Activated CD8-positive, alpha-beta T cell treated with anti-CD3 and anti-CD28 coated beads, Interleukin-2, amount 10 ng/mL, durations not matched to agents 7 days and 5 days (primary cell): ENCODE results near the gene GRIP1. TPM values are rescaled to one million over a fixed set of nuclear protein-coding genes. Genes with fewer than 3 reads are reported as not detected.

Experiments used
- ATAC-seq: fragments of 150-1000 bp; cut with Tn5 transposase; one replicate; pipeline ENCODE4 v1.10.0; 2021; ENCODE audit warnings: moderate library complexity
- CTCF ChIA-PET: fragments of 350-600 bp; sonication (Branson Sonifier 250); formaldehyde crosslinking; loops from one replicate; lab custom pipeline; 2021; ENCODE audit warnings: antibody characterized with exemption; lab: Charles Lee
- POLR2A ChIA-PET: fragments of 350-600 bp; sonication (Branson Sonifier 250); formaldehyde crosslinking; loops from one replicate; lab custom pipeline; 2021; ENCODE audit warnings: antibody characterized with exemption; lab: Charles Lee
- DNase-seq: peaks from one replicate; pipeline ENCODE4 v3.0.0-alpha.2; 2020
- H3K27ac Mint-ChIP-seq: one replicate; pipeline ENCODE4 v1.8.0; 2021; ENCODE audit warnings: mild to moderate bottlenecking, mixed read lengths
- H3K27me3 Mint-ChIP-seq: one replicate; pipeline ENCODE4 v1.8.0; 2021; ENCODE audit warnings: low read depth, mixed read lengths
- H3K36me3 Mint-ChIP-seq: one replicate; pipeline ENCODE4 v1.8.0; 2021; ENCODE audit warnings: low read depth, mixed read lengths
- H3K4me1 Mint-ChIP-seq: one replicate; pipeline ENCODE4 v1.8.0; 2021; ENCODE audit warnings: low read depth, mixed read lengths
- H3K4me3 Mint-ChIP-seq: one replicate; pipeline ENCODE4 v1.8.0; 2021; ENCODE audit warnings: mild to moderate bottlenecking, mixed read lengths
- H3K9me3 Mint-ChIP-seq: one replicate; pipeline ENCODE4 v1.8.0; 2022; ENCODE audit warnings: mixed read lengths; ENCODE audit not compliant: insufficient read depth
- total RNA-seq, 2 experiments: library from RNA; stranded (reverse); gene quantifications; one replicate each; pipeline ENCODE4 v1.2.3, GENCODE V29; 2021

The GRIP1 gene
- total RNA-seq, 2 experiments from 2014 or later, result 0.29 to 0.55 TPM

GRCh38 chr12:66607147-66607546, 71.7 kb downstream of the GRIP1 start:
- DNase-seq (no peak), ATAC-seq (no peak)
- no peaks in the 10 kb centered on the region for H3K36me3 Mint-ChIP-seq
- H3K27me3 Mint-ChIP-seq, result peaks cover 6% of the 10 kb centered on the region
- H3K9me3 Mint-ChIP-seq, result no peaks in the 10 kb centered on the region
- H3K27ac Mint-ChIP-seq, result no peak overlapping the region
- ChIA-PET CTCF (no interaction called here), POLR2A (no interaction called here)
- no peak overlapping the region for H3K4me3 Mint-ChIP-seq
- H3K4me1 Mint-ChIP-seq, result no peaks in the 10 kb centered on the region

GRCh38 chr12:66605293-66605692, 73.6 kb downstream of the GRIP1 start:
- Mint-ChIP-seq H3K9me3 (no peaks in the 10 kb centered on the region), H3K4me1 (no peaks in the 10 kb centered on the region), H3K36me3 (no peaks in the 10 kb centered on the region), H3K4me3 (no peak overlapping the region), H3K27me3 (peaks cover 5% of the 10 kb centered on the region), H3K27ac (no peak overlapping the region)
- ChIA-PET CTCF (no interaction called here), POLR2A (no interaction called here)
- no peak for ATAC-seq
- no peak for DNase-seq

- Mint-ChIP-seq H3K4me3 (no peak overlapping the region), H3K4me1 (no peaks in the 10 kb centered on the region), H3K9me3 (no peaks in the 10 kb centered on the region), H3K27me3 (peaks cover 6% of the 10 kb centered on the region), H3K36me3 (no peaks in the 10 kb centered on the region), H3K27ac (no peak overlapping the region)
- ChIA-PET CTCF (no interaction called here), POLR2A (no interaction called here)
- no peak for ATAC-seq
- DNase-seq, result no peak
Observed at GRCh38 chr12:66603981-66604479, 74.8 kb downstream of the GRIP1 start.

GRCh38 chr12:66603461-66603860, 75.4 kb downstream of the GRIP1 start:
- Mint-ChIP-seq H3K27ac (no peak overlapping the region), H3K36me3 (no peaks in the 10 kb centered on the region), H3K9me3 (no peaks in the 10 kb centered on the region), H3K4me1 (no peaks in the 10 kb centered on the region), H3K4me3 (no peak overlapping the region), H3K27me3 (peaks cover 6% of the 10 kb centered on the region)
- DNase-seq (no peak), ATAC-seq (no peak)
- POLR2A ChIA-PET, result no interaction called here
- CTCF ChIA-PET, result no interaction called here

- DNase-seq, result no peak
- H3K27me3 Mint-ChIP-seq, result peaks cover 6% of the 10 kb centered on the region
- ATAC-seq, result no peak
- no peaks in the 10 kb centered on the region for H3K36me3 Mint-ChIP-seq
- H3K4me3 Mint-ChIP-seq, result no peak overlapping the region
- H3K9me3 Mint-ChIP-seq, result no peaks in the 10 kb centered on the region
- no peak overlapping the region for H3K27ac Mint-ChIP-seq
- POLR2A ChIA-PET, result no interaction called here
- H3K4me1 Mint-ChIP-seq, result no peaks in the 10 kb centered on the region
- CTCF ChIA-PET, result no interaction called here
Observed at GRCh38 chr12:66602483-66603143, 76.3 kb downstream of the GRIP1 start.

GRCh38 chr12:66600903-66601302, 78.0 kb downstream of the GRIP1 start:
- Mint-ChIP-seq H3K9me3 (no peaks in the 10 kb centered on the region), H3K4me3 (no peak overlapping the region), H3K27ac (no peak overlapping the region), H3K4me1 (no peaks in the 10 kb centered on the region), H3K27me3 (peaks cover 4% of the 10 kb centered on the region), H3K36me3 (no peaks in the 10 kb centered on the region)
- no peak for ATAC-seq
- no peak for DNase-seq
- ChIA-PET CTCF (no interaction called here), POLR2A (no interaction called here)

GRCh38 chr12:66599816-66600215, 79.1 kb downstream of the GRIP1 start:
- ATAC-seq, result no peak
- no peaks in the 10 kb centered on the region for H3K36me3 Mint-ChIP-seq
- H3K9me3 Mint-ChIP-seq, result no peaks in the 10 kb centered on the region
- H3K27me3 Mint-ChIP-seq, result peaks cover 4% of the 10 kb centered on the region
- no peak overlapping the region for H3K27ac Mint-ChIP-seq
- no peak for DNase-seq
- no peak overlapping the region for H3K4me3 Mint-ChIP-seq
- ChIA-PET POLR2A (no interaction called here), CTCF (no interaction called here)
- H3K4me1 Mint-ChIP-seq, result no peaks in the 10 kb centered on the region

GRCh38 chr12:66598608-66599007, 80.3 kb downstream of the GRIP1 start:
- peaks cover 5% of the 10 kb centered on the region for H3K27me3 Mint-ChIP-seq
- H3K4me1 Mint-ChIP-seq, result no peaks in the 10 kb centered on the region
- CTCF ChIA-PET, result interaction anchor here (0.7 kb wide), 1 partner anchor 521 kb away, joined by 3 read pairs; no protein-coding TSS in a partner anchor
- H3K36me3 Mint-ChIP-seq, result no peaks in the 10 kb centered on the region
- ATAC-seq (no peak), DNase-seq (no peak)
- H3K27ac Mint-ChIP-seq, result no peak overlapping the region
- POLR2A ChIA-PET, result no interaction called here
- H3K9me3 Mint-ChIP-seq, result no peaks in the 10 kb centered on the region
- H3K4me3 Mint-ChIP-seq, result no peak overlapping the region

GRCh38 chr12:66598079-66598478, 80.8 kb downstream of the GRIP1 start:
- Mint-ChIP-seq H3K36me3 (no peaks in the 10 kb centered on the region), H3K4me3 (no peak overlapping the region), H3K27me3 (peaks cover 5% of the 10 kb centered on the region), H3K4me1 (no peaks in the 10 kb centered on the region), H3K9me3 (no peaks in the 10 kb centered on the region), H3K27ac (no peak overlapping the region)
- ChIA-PET POLR2A (no interaction called here), CTCF (no interaction called here)
- DNase-seq, result no peak
- no peak for ATAC-seq

- Mint-ChIP-seq H3K36me3 (no peaks in the 10 kb centered on the region), H3K9me3 (no peaks in the 10 kb centered on the region), H3K27me3 (peaks cover 5% of the 10 kb centered on the region), H3K27ac (no peak overlapping the region), H3K4me3 (no peak overlapping the region), H3K4me1 (no peaks in the 10 kb centered on the region)
- POLR2A ChIA-PET, result no interaction called here
- no peak for DNase-seq
- no peak for ATAC-seq
- CTCF ChIA-PET, result interaction anchor here (0.5 to 0.6 kb wide), 2 partner anchors 626 to 1409 kb away, joined by 3 read pairs; no protein-coding TSS in a partner anchor
Observed at GRCh38 chr12:66596199-66596598, 82.7 kb downstream of the GRIP1 start.

- Mint-ChIP-seq H3K4me3 (no peak overlapping the region), H3K27ac (no peak overlapping the region), H3K36me3 (no peaks in the 10 kb centered on the region), H3K4me1 (no peaks in the 10 kb centered on the region), H3K27me3 (peaks cover 1% of the 10 kb centered on the region), H3K9me3 (no peaks in the 10 kb centered on the region)
- CTCF ChIA-PET, result no interaction called here
- no peak for DNase-seq
- no peak for ATAC-seq
- POLR2A ChIA-PET, result no interaction called here
Observed at GRCh38 chr12:66594688-66595087, 84.2 kb downstream of the GRIP1 start.

- CTCF ChIA-PET, result no interaction called here
- DNase-seq (no peak), ATAC-seq (no peak)
- Mint-ChIP-seq H3K4me3 (no peak overlapping the region), H3K27me3 (peaks cover 1% of the 10 kb centered on the region), H3K9me3 (no peaks in the 10 kb centered on the region), H3K4me1 (no peaks in the 10 kb centered on the region), H3K27ac (no peak overlapping the region), H3K36me3 (no peaks in the 10 kb centered on the region)
- POLR2A ChIA-PET, result no interaction called here
Observed at GRCh38 chr12:66590275-66590985, 88.4 kb downstream of the GRIP1 start.
